HG02943 (cell line): Measurements from ENCODE around the gene PCDHA9.
"Not testable (repeated sequence)": the region's sequence is repeated elsewhere in the genome, so short reads cannot be mapped to it uniquely, and the experiment has no call there.

ENCODE experiments used
- ATAC-seq: cut with Tn5 transposase; IDR thresholded peaks from one replicate; pipeline ENCODE4 v1.9.1; 2021; ENCODE audit warnings: mild to moderate bottlenecking, low read depth, moderate library complexity; ENCODE audit not compliant: unreplicated experiment

Gene PCDHA9

DNA sequence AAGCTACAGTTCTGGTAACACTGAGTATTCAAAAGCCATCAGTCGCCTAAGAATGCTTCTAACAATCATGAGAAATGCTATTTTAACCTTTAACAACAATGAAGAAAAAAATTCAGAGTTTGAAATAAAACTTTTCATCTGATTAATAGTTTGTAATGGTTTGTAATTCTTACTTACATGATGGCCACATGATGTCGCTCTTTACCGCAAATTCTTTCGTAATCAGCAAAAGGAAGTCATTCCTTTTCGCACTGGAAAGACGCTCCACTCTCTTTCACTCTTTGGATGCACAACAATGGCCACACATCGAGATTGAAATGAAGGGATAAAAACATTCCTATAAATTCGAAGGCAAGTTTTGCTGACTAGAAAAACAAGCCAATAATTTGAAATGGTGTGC lies 14.2 kb upstream of the PCDHA9 start, which contains the start of gene PCDHA7:
Gene PCDHA7 (plus strand): TSS at position 277 of the 400 bp plus-strand sequence. CDS start 115 bp downstream, at position 392.
- no peak for ATAC-seq

DNA sequence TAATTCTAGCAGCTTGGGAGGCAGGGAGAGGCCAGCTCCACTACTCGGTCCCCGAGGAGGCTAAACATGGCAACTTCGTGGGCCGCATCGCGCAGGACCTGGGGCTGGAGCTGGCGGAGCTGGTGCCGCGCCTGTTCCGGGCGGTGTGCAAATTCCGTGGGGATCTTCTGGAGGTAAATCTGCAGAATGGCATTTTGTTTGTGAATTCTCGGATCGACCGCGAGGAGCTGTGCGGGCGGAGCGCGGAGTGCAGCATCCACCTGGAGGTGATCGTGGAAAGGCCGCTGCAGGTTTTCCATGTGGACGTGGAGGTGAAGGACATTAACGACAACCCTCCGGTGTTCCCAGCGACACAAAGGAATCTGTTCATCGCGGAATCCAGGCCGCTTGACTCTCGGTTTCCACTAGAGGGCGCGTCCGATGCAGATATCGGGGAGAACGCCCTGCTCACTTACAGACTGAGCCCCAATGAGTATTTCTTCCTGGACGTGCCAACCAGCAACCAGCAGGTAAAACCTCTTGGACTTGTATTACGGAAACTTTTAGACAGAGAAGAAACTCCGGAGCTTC lies 13.7 kb upstream of the PCDHA9 start:
- ATAC-seq: not testable (repeated sequence)

DNA sequence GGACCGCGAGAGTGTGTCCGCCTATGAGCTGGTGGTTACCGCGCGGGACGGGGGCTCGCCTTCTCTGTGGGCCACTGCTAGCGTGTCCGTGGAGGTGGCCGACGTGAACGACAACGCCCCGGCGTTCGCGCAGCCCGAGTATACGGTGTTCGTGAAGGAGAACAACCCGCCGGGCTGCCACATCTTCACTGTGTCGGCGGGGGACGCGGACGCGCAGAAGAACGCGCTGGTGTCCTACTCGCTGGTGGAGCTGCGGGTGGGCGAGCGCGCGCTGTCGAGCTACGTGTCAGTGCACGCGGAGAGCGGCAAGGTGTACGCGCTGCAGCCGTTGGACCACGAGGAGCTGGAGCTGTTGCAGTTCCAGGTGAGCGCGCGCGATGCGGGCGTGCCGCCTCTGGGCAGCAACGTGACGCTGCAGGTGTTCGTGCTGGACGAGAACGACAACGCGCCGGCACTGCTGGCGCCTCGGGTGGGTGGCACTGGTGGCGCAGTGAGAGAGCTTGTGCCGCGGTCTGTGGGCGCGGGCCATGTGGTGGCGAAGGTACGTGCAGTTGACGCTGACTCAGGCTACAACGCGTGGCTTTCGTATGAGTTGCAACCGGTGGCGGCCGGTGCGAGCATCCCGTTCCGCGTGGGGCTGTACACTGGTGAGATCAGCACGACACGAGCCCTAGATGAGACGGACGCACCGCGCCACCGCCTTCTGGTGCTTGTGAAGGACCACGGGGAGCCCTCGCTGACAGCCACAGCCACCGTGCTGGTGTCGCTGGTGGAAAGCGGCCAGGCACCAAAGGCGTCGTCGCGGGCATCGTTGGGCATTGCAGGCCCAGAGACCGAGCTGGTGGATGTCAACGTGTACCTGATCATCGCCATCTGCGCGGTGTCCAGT lies 12.3 kb upstream of the PCDHA9 start:
- ATAC-seq: no peak

DNA sequence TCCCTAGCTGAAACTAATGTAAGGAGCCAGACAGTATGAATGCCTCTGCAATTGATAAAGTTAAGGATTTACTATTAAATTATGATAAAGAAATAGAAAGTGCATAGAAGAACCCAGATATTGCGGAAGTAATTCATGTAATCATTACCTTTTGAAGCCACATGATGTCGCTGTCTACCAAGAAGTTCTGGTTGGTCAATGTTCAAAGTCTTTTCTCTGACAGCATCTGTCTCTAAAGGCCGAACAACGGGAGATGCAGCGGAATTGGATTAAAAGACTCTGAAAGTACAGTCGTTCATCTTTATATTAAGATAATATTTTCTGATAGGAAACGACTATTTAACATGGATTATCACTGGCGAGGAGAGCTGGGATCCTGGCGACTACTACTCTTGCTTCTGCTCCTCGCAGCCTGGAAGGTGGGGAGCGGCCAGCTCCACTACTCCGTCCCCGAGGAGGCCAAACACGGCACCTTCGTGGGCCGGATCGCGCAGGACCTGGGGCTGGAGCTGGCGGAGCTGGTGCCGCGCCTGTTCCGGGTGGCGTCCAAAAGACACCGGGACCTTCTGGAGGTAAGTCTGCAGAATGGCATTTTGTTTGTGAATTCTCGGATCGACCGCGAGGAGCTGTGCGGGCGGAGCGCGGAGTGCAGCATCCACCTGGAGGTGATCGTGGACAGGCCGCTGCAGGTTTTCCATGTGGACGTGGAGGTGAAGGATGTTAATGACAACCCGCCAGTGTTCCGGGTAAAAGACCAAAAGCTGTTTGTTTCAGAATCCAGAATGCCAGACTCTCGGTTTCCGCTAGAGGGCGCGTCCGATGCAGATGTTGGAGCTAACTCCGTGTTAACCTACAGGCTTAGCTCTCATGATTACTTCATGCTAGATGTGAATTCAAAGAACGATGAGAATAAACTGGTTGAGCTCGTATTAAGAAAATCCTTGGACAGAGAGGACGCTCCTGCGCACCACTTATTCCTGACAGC lies 6.9 kb upstream of the PCDHA9 start, which contains the start of gene PCDHA8:
Gene PCDHA8 (plus strand): TSS at position 210 of the 985 bp plus-strand sequence. CDS start 135 bp downstream, at position 345.
- ATAC-seq: no peak

DNA sequence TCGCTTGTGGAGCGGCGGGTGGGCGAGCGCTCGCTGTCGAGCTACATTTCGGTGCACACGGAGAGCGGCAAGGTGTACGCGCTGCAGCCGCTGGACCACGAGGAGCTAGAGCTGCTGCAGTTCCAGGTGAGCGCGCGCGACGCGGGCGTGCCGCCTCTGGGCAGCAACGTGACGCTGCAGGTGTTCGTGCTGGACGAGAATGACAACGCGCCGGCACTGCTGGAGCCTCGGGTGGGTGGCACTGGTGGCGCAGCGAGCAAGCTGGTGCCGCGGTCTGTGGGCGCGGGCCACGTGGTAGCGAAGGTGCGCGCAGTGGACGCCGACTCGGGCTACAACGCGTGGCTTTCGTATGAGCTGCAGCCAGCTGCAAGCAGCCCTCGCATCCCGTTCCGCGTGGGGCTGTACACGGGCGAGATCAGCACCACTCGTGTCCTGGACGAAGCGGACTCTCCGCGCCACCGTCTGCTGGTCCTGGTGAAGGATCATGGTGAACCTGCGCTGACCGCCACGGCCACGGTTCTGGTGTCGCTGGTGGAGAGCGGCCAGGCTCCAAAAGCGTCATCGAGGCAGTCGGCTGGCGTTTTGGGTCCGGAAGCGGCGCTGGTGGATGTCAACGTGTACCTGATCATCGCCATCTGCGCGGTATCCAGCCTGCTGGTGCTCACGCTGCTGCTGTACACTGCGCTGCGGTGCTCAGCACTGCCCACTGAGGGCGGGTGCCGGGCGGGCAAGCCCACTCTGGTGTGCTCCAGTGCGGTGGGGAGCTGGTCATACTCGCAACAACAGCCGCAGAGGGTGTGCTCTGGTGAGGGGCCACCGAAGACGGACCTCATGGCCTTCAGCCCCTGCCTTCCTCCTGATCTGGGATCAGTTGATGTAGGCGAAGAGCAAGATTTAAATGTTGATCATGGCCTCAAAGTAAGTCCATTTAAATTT lies 5.1 kb upstream of the PCDHA9 start:
- ATAC-seq: no peak

DNA sequence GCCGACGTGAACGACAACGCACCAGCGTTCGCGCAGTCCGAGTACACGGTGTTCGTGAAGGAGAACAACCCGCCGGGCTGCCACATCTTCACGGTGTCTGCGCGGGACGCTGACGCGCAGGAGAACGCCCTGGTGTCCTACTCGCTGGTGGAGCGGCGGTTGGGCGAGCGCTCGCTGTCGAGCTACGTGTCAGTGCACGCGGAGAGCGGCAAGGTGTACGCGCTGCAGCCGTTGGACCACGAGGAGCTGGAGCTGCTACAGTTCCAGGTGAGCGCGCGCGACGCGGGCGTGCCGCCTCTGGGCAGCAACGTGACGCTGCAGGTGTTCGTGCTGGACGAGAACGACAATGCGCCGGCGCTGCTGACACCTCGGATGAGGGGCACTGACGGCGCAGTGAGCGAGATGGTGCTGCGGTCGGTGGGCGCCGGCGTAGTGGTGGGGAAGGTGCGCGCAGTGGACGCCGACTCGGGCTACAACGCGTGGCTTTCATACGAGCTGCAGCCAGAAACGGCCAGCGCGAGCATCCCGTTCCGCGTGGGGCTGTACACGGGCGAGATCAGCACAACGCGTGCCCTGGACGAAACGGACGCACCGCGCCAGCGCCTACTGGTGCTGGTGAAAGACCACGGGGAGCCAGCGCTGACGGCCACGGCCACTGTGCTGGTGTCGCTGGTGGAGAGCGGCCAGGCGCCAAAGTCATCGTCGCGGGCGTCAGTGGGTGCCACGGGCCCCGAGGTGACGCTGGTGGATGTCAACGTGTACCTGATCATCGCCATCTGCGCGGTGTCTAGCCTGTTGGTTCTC lies 1.9 kb downstream of the PCDHA9 start:
- not testable (repeated sequence) for ATAC-seq

DNA sequence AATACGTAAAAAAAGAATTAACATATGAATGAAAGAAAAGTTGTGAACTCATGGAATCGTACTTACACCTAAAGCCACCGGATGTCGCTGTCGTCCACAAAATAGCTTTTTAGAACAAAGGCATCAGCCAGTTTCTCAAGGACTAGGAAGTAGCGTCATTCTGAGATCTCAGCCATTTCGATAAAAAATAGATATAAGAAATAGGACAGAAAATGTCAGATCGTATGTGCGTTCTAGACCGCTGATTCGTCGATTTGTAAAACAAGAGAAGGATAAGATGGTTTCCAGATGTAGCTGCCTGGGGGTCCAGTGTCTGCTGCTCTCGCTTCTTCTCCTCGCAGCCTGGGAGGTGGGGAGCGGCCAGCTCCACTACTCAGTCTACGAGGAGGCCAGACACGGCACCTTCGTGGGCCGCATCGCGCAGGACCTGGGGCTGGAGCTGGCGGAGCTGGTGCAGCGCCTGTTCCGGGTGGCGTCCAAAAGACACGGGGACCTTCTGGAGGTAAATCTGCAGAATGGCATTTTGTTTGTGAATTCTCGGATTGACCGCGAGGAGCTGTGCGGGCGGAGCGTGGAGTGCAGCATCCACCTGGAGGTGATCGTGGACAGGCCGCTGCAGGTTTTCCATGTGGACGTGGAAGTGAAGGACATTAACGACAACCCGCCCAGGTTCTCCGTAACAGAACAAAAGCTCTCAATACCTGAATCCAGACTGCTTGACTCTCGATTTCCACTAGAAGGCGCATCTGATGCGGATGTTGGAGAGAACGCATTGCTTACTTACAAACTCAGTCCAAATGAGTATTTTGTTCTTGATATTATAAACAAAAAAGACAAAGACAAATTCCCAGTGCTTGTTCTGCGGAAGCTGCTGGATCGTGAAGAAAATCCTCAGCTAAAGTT lies 7.8 kb downstream of the PCDHA9 start, which contains the start of gene PCDHA10:
Gene PCDHA10 (plus strand): TSS at position 126 of the 903 bp plus-strand sequence. CDS start 152 bp downstream, at position 278.
- no peak for ATAC-seq

DNA sequence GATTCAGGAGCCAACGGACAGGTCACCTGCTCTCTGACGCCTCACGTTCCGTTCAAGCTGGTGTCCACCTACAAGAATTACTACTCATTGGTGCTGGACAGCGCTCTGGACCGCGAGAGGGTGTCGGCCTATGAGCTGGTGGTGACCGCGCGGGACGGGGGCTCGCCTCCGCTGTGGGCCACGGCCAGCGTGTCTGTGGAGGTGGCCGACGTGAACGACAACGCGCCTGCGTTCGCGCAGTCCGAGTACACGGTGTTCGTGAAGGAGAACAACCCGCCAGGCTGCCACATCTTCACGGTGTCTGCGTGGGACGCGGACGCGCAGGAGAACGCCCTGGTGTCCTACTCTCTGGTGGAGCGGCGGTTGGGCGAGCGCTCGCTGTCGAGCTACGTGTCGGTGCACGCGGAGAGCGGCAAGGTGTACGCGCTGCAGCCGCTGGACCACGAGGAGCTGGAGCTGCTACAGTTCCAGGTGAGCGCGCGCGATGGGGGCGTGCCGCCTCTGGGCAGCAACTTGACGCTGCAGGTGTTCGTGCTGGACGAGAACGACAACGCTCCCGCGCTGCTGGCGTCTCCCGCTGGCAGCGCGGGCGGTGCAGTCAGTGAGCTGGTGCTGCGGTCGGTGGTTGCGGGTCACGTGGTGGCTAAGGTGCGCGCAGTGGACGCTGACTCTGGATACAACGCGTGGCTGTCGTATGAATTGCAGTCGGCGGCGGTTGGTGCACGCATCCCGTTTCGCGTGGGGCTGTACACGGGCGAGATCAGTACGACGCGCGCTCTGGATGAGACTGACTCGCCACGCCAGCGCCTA lies 9.2 kb downstream of the PCDHA9 start:
- ATAC-seq: no peak

DNA sequence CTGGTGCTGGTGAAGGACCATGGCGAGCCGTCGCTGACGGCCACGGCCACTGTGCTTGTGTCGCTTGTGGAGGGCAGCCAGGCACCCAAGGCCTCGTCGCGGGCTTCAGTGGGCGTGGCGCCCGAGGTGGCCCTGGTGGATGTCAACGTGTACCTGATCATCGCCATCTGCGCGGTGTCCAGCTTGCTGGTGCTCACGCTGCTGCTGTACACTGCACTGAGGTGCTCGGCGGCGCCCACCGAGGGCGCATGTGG lies 9.7 kb downstream of the PCDHA9 start:
- ATAC-seq: no peak

DNA sequence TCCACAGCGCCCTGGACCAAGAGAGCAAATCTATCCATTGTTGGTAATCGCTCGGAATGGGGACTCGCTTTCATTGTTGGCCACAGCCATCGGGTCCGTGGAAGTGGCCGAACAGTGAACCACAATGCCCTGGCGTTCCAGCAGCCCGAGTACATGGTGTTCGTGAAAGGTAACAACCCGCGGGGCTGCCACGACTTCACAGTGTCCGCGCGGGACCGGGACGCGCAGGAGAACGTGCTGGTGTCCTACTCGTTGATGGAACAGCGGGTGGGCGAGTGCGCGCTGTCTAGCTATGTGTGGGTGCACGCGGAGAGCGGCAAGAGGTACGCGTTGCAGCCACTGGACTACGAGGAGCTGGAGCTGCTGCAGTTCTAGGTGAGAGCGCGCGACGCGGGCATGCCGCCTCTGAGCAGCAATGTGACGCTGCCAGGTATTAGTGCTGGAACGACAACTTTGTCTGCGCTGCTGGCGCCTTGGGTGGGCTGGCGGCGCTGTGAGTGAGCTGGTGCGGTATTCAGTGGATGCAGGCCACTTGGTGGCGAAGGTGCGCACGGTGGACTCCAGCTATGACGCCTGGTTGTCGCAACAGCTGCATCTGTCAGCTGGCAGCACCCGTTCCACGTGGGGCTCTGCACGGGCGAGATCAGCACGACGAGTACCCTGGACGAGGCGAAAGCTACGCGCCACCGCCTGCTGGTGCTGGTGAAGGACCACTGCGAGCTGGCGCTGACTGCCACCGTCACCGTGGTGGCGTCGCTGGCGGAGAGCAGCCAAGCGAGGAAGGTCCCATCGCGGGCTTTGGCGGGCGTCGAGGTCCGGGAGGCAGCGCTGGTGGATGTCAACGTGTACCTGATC lies 14.5 kb downstream of the PCDHA9 start:
- ATAC-seq: no peak

DNA sequence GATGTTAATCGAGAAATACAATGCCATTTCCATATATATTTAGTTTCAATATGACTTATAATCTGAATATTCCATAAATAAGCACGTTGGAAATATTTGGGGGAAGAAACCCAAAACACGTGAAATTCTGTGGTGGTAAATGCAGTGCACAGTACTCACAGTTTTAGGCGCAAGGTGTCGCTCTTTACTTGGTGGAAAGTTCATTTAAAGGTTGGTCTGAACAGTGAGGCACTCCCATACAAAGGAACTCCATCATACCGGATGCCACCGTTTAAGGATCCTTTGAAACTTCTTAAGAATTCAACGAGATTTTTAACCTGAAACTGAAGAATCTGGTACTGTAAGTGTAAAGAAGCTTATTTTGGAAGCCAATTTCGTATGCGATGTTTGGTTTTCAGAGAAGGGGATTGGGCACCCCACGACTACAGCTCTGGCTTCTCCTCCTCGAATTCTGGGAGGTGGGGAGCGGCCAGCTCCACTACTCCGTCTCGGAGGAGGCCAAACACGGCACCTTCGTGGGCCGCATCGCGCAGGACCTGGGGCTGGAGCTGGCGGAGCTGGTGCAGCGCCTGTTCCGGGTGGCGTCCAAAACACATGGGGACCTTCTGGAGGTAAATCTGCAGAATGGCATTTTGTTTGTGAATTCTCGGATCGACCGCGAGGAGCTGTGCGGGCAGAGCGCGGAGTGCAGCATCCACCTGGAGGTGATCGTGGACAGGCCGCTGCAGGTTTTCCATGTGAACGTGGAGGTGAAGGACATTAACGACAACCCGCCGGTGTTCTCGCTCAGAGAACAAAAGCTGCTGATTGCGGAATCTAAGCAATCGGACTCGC lies 20.8 kb downstream of the PCDHA9 start, which contains the start of gene PCDHA11:
Gene PCDHA11 (plus strand): TSS at position 237 of the 834 bp plus-strand sequence. CDS start 147 bp downstream, at position 384.
- no peak for ATAC-seq

DNA sequence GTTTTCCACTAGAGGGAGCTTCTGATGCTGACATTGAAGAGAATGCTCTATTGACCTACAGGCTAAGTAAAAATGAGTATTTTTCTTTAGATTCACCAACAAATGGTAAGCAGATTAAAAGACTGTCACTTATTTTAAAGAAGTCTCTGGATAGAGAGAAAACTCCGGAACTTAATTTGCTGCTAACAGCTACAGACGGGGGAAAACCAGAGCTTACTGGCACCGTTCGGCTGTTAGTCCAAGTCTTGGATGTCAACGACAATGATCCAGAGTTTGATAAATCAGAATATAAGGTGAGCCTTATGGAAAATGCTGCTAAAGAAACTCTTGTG lies 21.3 kb downstream of the PCDHA9 start:
- ATAC-seq: no peak

DNA sequence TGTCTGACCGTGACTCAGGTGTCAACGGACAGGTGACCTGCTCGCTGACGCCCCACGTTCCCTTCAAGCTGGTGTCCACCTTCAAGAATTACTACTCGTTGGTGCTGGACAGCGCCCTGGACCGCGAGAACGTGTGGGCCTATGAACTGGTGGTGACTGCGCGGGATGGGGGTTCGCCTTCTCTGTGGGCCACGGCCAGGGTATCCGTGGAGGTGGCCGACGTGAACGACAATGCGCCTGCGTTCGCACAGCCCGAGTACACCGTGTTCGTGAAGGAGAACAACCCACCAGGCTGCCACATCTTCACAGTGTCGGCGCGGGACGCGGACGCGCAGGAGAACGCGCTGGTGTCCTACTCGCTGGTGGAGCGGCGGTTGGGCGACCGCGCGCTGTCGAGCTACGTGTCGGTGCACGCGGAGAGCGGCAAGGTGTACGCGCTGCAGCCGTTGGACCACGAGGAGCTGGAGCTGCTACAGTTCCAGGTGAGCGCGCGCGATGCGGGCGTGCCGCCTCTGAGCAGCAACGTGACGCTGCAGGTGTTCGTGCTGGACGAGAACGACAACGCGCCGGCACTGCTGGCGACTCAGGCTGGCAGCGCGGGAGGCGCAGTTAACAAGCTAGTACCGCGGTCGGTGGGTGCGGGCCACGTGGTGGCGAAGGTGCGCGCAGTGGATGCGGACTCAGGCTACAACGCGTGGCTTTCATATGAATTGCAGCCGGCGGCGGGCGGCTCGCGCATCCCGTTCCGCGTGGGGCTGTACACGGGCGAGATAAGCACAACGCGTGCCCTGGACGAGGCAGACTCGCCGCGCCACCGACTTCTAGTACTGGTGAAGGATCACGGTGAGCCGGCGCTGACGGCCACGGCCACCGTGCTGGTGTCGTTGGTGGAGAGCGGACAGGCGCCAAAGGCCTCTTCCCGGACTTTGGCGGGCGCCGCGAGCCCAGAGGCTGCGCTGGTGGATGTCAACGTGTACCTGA lies 22.3 kb downstream of the PCDHA9 start:
- no peak for ATAC-seq
